ENCODE measurements around the gene ERICH3.

Gene ERICH3

GRCh38 chr1:74673351-74674111, at the start of gene ERICH3:
Gene ERICH3, minus strand, starts transcription at chr1:74673792. Its CDS starts 273 bp downstream, at chr1:74673519.
- no peak for DNase-seq (ENCODE audit: low read depth)

- DNase-seq (ENCODE audit: low read depth) = no peak
Measured at GRCh38 chr1:74717626-74718025, 44.0 kb upstream of the ERICH3 start.

- DNase-seq (ENCODE audit: low read depth) = no peak
Measured at GRCh38 chr1:74716822-74717221, 43.2 kb upstream of the ERICH3 start.

- DNase-seq (ENCODE audit: low read depth) = no peak
Measured at GRCh38 chr1:74715806-74716205, 42.2 kb upstream of the ERICH3 start.

- no peak for DNase-seq (ENCODE audit: low read depth)
Measured at GRCh38 chr1:74715236-74715502, 41.6 kb upstream of the ERICH3 start.

GRCh38 chr1:74714429-74715235, 41.0 kb upstream of the ERICH3 start:
- no peak for DNase-seq (ENCODE audit: low read depth)

- no peak for DNase-seq (ENCODE audit: low read depth)
Measured at GRCh38 chr1:74713849-74714248, 40.3 kb upstream of the ERICH3 start.

- no peak for DNase-seq (ENCODE audit: low read depth)
Measured at GRCh38 chr1:74712881-74713280, 39.3 kb upstream of the ERICH3 start.

GRCh38 chr1:74703386-74704182, 30.0 kb upstream of the ERICH3 start:
- DNase-seq (ENCODE audit: low read depth) = no peak

GRCh38 chr1:74699331-74699730, 25.7 kb upstream of the ERICH3 start:
- DNase-seq (ENCODE audit: low read depth) = no peak

- no peak for DNase-seq (ENCODE audit: low read depth)
Measured at GRCh38 chr1:74697832-74698231, 24.2 kb upstream of the ERICH3 start.

- DNase-seq (ENCODE audit: low read depth) = no peak
Measured at GRCh38 chr1:74693473-74693872, 19.9 kb upstream of the ERICH3 start.

GRCh38 chr1:74690909-74691308, 17.3 kb upstream of the ERICH3 start:
- no peak for DNase-seq (ENCODE audit: low read depth)

- DNase-seq (ENCODE audit: low read depth) = no peak
Measured at GRCh38 chr1:74690364-74690696, 16.7 kb upstream of the ERICH3 start.

- no peak for DNase-seq (ENCODE audit: low read depth)
Measured at GRCh38 chr1:74689621-74690363, 16.2 kb upstream of the ERICH3 start.

GRCh38 chr1:74686928-74687327, 13.3 kb upstream of the ERICH3 start:
- DNase-seq (ENCODE audit: low read depth) = no peak

GRCh38 chr1:74684301-74684700, 10.7 kb upstream of the ERICH3 start:
- DNase-seq (ENCODE audit: low read depth) = no peak

GRCh38 chr1:74683656-74684055, 10.1 kb upstream of the ERICH3 start:
- no peak for DNase-seq (ENCODE audit: low read depth)

GRCh38 chr1:74681851-74682250, 8.3 kb upstream of the ERICH3 start:
- no peak for DNase-seq (ENCODE audit: low read depth)

- DNase-seq (ENCODE audit: low read depth) = no peak
Measured at GRCh38 chr1:74681449-74681848, 7.9 kb upstream of the ERICH3 start.

- DNase-seq (ENCODE audit: low read depth) = no peak
Measured at GRCh38 chr1:74681001-74681400, 7.4 kb upstream of the ERICH3 start.

- DNase-seq (ENCODE audit: low read depth) = no peak
Measured at GRCh38 chr1:74679811-74680210, 6.2 kb upstream of the ERICH3 start.
